T follicular helper cell (primary cell): ENCODE data around the gene SLC35F1.

Source experiments
- DNase-seq: peaks from one replicate; pipeline ENCODE4 v3.0.0-alpha.2; 2020; ENCODE audit warnings: low read depth

Gene SLC35F1

DNA sequence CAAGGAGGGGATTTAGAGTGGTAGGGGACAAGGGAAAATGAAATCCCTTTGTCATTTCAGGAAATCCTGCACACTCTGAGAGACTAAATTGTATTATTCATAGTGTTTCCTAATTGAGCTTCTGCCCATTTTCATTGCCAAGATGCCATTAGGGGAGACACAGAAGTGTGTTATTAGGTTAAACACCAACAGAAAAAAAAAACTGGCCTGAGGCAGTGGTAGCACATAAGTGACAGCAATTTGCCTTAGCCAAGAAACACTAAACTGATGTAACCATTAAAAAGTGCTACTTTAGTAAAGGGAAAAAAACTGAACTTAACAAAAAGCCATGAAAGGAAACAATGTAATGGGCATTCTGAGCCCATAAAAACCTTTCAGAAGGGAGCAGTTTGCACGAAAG, 370.6 kb downstream of the SLC35F1 start:
- DNase-seq: no peak

DNA sequence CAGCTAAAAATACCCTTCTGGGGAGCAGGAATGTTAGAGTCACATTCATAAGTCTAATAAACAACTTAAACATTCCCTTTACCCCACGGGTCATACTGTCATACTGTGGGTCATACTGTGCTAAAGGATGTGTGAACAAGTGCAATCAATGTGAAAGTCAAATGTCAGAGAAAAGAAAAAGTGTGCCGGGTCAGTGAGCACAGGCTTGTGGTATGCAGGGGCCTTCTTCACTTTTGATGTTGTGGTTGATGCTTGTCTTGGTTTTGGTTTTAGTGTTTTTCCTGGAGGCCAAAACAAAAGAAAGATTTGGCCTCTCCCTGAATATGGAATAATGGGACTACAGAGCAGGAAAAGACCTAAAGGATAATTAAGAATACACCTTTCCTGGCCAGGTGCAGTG, 373.1 kb downstream of the SLC35F1 start:
- no peak for DNase-seq

DNA sequence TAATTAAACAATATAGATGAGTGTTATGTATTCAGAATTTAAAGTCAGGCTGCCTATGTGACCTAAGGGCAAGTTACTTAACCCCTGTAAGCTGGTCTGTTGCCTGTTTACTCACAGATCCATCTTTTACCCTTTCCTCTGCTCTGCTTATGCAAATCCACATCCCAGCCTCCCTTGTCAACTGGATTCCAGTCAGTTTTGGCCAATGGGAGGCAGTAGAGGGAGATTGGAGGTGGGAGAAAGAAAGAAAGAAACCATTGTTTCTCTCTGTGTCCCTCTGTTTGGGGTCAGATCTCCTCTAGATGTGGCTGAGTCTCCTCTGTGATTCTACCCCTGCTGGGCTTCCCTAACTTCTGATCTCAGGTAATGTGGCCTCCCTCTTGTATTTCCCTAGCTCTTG, 374.2 kb downstream of the SLC35F1 start:
- no peak for DNase-seq

DNA sequence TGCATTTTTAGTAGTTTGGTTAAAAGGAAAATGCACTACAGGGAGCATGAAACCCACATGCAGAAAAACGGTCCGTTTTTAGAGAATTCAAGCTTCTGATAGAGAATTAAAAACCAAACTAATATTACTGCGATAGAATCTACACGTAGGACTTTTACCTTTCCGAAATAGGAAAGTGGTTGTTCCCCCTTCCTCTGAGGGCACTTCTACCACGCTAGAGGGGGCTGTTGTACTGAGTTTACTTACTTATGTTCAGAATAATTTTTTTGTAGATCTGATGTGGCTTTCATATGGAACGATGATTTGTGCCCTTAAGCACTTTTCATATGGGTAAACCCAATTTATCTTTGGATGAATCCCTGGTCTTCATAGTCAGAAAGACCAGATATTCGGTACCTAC, 376.7 kb downstream of the SLC35F1 start:
- peak; percentile 17 for DNase-seq

DNA sequence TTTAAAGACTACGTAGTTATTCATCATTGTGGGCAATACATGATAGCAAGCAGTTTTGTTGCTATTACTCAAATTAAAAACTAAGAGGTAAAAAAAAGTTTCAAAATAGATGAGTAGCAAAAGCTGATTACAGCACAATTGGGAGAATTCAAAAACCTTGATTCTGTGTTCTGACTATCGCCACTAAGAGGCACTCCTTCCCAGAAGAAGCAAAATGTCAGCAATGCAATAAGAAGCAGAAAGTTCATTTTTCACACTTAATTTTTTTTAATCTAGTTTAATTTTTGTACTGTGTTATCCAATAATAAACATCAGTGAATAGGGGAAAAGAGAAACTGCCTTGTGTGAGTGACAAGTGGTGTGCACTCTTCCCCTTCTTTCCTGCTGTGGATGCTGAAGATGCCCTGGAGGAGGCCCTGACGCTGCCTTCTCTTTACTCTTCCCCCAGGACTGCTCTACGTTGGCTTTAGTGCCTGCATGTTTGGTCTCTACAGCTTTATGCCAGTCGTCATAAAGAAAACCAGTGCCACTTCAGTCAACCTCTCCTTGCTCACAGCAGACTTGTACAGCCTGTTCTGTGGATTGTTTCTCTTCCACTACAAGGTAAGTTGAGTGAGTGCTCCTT, 377.8 kb downstream of the SLC35F1 start:
- DNase-seq: no peak

DNA sequence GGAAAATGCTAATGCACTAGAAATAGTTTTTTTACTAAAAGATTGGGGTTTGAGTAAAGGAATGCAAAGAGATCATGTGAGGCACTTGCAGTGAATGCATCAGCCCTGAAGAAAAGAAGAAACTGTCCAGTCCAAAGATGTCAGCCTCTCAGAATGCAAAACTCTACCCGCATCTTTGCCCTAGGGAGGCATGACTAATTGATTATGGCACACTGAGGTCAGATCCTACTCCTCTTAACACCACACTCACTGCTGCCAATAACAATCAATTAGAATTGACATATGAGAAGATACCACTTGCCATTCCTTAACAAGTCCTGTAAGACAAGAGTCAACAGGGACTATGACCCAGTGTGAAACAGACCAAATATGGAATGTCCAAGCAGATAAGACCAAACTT, 378.7 kb downstream of the SLC35F1 start:
- DNase-seq: no peak

DNA sequence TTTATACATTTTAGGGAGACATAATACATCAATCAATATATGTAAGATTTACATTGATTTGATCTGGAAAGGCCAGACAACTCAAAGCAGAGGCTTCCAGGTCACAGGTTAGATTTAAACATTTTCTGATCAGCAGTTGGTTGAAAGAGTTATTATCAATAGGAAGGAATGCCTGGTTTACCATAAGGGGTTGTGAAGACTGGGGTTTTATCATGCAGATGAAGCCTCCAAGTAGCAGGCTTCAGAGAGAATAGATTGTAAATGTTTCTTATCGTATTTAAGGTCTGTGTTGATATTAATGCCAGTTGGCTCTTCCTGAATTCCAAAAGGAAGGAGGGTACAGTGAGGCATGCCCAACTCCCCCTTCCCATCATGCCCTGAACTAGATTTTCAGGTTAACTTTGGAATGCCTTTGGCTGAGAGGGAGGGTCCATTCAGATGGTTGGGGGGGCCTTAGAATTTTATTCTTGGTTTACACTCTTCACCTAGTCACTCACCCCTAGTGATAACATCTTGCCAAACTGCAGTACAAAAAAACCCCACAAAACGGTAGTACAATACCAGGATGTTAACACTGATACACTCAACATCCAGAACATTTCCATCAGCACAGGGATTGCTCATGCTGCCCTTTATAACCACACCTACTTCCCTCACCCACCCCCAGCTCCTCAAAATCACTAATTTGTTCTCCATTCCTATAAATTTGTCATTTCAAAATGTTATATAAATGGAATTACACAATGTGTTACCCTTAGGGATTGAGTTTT, 381.5 kb downstream of the SLC35F1 start:
- no peak for DNase-seq

DNA sequence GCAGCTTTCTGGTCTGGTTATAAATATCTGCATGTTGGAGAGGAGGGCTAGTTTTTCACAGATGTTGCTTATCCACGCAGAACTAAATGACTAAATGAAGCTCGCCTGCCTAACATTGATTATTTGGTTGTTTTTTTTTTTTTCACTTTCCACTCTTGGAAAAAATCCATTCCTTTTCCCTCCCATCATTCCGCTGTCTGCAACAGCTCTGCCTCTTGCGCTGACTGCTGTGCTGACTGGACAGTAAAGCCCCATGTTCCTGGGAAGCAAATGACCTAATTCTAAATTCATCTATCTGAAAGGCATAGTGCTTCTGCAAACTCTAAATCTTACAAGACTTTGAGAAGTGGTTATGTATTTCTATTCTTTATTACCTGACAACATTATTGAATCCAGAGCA, 385.5 kb downstream of the SLC35F1 start:
- no peak for DNase-seq

DNA sequence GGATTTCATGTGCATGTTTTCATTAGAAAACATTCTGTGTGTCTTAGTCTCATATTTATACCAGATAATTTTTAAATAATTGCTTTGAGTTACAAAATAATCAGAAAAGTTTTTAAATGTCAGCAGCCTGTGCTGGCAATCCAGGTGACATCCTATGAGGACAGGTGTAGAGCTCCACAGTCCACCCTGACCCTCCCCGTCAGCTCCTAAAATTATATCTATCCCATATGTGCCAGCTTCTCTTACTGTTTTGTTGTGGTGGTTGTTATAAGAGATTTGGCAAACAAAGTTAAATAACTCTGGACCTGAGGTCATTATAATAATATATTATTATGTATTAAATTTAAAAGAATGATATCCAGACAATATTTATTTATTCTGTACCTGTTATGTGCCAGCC, 387.8 kb downstream of the SLC35F1 start:
- no peak for DNase-seq

DNA sequence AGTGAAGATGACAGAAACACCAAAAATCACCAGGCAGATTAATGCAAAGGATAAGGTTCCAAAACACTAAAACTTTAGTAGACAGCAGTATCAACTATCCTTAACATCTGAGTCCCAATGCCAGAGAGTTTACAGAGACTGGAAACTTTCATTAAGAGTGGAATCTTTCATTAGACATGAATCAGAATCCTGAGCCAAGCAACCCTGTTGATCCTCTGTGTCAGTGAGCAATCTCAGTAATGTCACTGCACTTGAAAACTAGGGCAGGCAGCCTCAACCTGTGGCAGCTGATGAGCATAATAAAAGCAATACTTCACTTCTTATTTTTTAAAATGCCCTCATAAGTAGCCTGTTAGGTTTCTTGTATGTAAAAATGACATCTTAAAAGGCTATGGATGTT, 388.3 kb downstream of the SLC35F1 start:
- no peak for DNase-seq

DNA sequence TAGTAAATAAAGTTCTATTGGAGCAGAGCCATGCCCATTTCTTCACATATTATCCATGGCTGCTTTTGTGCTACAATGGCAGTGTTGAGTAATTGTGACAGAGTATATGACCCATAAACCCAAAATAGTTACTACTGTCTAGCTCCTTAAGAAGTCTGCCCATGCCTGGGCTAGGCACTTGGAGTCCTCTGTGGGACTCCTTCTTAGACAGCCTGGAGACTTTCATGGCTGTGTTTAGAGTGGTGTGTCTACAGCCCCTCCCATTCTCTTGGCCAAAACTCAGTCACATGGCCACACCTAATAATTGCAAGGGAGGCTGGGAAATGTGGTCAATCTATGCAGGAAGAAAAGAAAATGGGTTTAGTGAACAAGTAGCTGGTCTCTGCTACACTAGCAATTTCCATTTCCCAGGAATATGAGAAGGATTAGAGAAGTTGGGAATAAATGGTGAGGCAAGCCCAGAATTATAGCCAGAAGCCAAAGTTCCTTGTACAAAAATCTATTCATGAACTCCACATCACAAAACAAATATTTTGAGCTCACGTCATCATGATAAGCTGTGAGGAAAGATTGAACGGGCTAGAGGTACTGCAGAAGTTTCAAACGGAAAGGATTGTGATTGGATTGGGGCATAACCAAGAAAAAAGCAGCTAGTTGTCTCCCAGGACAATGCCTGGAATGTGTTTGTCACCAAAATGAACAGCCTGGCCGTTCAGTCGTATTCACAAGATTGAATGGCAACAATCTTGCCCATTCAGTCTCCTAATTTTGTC, 389.3 kb downstream of the SLC35F1 start:
- no peak for DNase-seq

DNA sequence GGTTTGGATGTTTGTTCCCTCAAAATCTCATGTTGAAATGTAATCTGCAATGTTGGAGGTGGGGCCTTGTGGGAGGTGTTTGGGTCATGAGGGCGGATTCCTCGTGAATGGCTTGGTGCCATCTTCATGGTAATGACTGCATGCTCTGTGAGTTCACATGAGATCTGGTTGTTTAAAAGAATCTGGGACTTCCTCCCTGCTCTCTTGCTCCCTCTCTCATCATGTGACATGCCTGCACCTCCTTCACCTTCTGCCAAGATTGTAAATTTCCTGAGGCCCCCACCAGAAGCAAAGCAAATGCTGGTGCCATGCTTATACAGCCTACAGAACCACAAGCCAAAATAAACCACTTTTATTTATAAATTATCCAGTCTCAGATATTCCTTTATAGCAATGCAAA, 390.8 kb downstream of the SLC35F1 start:
- DNase-seq: no peak

DNA sequence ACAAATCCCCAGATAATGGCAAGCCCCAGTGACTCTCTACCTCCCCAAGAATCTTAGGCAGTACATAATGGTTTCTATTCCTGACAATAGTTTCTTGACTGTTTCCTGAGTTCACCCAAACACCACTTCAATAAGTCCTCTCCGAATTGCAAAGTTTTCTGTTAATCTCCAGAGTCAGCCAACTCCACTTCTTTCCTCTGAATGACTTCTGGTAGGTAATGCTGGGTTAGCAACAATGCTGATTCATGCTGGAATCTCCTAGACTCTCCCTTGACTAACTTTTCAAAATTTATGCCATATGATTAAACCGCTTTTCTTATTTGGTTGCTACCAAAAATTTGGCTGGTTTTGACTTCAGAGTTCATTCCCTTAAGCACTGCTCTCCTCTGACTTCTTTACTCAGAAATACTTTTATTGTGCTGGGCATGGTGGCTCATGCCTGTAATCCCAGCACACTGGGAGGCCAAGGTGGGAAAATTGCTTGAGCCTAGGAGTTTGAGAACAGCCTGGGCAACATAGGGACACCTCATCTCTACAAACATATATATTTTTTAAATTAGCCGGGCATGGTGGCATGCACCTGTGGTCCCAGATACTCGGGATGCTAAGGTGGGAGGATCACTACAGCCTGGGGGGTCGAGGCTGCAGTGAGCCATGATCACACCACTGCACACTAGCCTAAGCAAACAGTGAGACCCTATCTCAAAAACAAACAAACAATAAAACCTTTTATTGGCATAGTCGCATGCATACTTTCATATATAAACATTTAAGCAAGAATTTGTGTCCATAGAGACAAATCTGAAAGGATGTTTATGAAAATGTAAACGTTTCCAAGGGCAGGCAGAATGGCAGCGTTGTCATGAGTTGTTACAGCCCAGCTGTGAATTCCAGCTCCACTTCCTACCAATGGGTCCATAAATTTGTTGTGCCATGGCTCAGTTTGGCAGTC, 391.7 kb downstream of the SLC35F1 start:
- no peak for DNase-seq

DNA sequence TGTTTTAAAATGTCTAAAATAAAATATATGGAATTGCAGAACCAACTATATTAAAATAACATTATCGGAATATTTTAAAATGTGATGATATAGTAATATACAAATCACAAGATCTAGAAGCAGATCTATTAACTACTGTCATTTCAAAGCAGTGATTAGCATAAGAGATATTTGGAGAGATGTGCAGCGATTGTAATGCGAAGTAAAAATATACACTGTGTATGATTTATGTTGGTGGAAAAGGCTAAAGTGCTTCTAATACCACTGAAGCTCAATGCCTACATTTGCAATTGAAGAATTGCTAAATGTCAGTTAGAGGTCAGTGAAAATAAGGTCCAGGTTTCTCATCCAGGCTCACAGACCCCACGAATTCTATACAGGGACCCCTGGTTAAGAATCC, 392.4 kb downstream of the SLC35F1 start:
- DNase-seq: no peak

DNA sequence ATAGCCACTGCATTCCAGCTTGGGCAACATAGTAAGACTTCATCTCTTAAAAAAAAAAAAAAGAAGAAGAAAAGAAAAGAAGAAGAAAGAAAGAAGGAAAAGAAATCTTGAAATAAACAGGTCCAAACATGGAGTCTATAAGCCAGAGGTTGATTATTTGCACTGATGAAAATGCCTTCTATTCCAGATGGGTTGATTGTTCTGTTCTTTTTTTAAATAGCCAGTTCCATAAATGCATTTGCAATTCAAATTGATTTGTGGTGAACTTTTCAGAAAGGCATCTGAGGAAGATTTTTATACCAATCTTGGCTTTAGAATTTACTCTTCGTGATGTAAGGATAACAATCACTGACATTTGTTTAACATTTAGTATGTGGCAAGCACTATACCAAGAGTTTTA, 397.3 kb downstream of the SLC35F1 start:
- DNase-seq: no peak

DNA sequence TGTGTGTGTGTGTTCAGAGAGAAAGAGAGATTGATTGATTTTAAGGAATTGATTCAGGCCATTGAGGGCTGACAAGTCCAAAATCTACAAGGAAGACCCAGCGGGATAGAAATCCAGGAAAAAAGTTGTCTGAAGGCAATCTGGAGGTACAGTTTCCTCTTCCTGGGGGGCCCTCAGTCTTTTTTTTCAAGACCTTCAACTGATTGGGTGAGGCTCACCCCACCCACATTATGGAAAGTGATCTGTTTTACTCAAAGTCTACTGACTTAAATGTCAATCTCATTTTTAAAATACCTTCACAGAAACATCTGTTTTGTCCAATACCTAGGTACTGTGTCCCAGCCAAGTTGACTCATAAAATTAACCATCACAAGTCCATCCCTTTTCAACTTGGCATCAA, 398.0 kb downstream of the SLC35F1 start:
- no peak for DNase-seq

DNA sequence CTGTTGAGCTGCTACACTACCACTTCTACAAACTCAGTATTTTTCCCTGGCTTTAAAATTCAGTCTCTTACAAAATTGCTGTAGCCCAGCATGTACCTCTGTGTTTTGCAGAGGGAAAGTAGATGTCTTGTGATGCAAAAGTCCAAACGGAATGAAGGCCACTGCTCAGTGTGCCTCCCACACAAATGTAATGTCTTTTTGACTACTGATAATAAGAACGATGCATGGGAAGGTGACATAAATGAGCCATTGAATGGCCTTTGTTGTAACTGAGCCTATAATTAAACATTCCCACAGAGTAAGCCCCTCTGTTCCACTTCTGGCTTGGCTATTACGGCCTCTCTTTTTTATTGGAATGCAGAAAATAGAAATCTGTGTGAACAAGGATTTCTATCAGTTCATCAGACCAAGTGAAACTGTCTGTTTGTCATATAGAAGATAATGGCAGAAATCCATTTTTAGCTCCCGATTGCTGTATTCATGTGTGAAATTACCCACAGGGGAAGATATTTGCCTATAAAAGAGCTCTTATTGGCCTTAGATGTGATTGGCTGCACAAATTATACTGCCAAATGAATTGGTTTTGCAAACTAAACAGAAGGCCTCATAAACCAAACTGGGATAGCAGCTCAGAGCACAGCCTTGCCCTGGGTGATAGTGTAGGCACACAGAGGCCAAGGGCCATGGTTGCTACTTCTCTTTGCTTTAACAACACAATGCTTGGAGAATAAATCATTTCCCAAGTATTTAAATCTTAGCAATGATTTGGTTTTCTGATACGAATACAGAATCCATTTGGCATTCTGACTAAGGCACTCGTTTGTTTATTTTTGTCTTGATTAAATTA, 399.6 kb downstream of the SLC35F1 start:
- no peak for DNase-seq

DNA sequence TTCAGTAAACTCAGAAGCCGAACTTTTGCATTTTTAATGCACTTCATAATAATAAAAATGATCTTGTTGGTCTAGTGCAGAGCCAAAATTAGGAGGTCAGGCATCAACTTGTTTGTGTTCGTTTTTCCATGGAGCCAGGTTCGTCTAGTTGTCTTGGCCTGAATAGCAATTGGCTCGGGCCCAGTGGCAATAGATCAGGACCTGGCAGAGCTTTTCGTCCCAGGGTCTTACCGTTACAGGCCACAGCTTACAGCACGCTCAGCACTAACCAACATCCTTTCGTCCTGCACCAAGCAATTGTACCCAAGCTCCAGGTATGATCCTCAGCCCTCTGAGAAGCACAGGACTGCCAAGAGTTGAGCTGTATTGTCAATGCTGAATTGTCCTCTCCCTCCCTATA, 400.5 kb downstream of the SLC35F1 start:
- DNase-seq: no peak

DNA sequence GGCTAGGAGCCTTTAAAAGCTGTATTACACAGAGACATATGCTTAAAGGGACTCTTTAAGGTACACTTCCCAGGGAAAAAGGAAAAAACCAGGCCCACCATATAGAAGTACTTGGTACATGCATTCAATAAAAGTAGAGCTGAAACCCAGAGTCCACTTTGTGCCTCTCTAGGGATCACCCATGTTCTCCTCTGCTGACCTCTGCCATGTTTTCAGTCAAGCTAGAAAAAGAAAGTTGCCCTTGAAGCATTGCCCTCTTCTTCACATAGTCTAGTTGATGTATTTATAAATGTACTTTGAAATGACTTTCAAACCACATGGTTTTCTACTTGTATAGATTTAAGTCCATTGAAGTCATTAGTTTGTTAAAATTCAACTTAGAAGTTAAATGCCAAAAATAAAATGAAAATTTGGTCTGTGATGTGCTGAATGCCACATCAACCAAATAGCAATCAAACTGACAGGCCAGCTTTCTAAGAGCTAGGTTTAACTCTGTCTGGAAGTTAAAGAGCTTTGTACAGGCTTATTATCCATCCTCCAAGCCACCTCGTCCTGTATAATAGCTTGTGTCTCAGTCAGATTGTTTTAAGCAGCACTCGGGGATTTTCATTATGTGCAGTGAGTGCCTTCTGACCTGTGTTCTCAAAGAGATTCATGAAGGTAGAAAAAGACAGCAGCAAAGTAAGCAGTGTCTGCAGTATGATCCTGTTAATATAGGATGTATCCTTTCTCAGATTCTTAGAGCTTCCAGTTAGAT, 402.5 kb downstream of the SLC35F1 start:
- no peak for DNase-seq

DNA sequence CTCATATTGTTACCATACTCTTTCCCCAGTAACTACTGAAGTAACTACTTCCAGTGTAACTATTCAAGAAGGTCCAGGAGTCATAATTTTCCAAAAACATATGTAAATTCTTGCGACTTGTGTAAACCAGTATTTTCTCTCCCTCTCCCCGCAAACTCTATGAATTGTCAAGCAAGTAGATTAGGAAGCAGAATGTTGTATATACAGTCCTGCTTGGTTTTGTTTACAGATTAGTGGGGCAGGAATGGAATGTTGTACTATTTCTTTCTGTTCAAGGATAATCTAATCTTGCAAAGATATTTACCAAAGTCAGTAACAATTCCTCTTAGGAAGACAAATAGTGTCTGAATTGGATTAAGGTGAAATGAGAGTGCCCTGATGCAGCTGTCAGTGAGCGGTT, 406.1 kb downstream of the SLC35F1 start:
- DNase-seq: no peak
